C4-2B (cell line): Measurements from ENCODE around the gene TFEB.

ENCODE experiments used
- CTCF ChIP-seq: fragments of 450-650 bp; conservative IDR thresholded peaks from 2 replicates; pipeline ENCODE4 v1.5.1; 2017; ENCODE audit warnings: mild to moderate bottlenecking
- ZFX ChIP-seq: fragments of 450-650 bp; IDR thresholded peaks from 2 replicates; pipeline ENCODE4 v1.6.1; 2017

DNA sequence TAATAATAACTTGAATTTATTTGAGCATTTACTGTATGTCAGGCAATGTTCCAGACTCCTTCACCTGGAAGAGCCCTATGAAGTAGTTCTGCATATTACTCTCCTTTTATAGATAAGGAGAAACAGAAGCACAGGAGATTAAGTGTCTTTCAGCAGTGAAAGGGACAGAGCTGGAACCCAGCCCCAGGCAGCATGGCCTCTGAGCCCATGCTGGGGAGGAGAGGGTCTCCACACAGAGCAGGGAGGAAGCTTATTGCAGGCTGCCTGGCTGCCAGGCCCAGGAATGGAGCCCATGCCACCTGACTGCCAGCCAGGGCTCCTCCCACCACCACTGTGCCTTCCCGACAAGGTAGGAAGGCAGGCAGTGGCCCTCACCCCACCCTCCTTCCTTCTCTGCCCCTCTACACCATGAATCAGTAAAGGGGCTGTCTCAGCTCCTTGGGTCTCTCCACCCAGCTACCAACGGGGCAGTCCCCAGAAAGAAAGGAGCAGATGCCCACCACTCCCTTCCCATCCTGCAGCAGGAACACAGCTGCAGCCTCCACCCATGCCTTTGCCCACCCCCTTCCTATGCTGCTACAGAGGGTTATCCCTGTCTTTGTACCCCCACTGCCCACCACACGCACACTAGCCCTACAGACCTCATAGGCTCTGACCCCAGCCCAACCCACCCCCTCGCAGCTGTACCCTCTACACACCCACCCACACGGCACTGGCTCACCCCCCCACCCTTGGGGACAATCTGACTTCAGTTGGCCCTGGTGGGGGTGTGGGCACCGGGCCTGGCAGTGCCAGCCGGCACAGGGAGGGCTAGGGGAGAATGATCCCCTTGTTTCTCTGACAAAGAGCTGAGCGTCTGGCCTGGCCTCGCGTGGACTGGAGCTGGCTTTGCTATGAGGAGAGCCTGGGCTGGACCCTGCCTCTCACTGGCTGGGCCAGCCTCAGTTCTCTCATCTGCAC, 41.8 kb downstream of the TFEB start:
- no peak for TF ChIP-seq CTCF
- TF ChIP-seq ZFX, result no peak
